ENCODE measurements around the gene CAMSAP3. TPM values are rescaled to one million over a fixed set of nuclear protein-coding genes. Genes with fewer than 3 reads are reported as not detected.

The CAMSAP3 gene
- total and polyA plus RNA-seq, 8 donors, result 10.5 to 22.3 (median 15.8) TPM

DNA sequence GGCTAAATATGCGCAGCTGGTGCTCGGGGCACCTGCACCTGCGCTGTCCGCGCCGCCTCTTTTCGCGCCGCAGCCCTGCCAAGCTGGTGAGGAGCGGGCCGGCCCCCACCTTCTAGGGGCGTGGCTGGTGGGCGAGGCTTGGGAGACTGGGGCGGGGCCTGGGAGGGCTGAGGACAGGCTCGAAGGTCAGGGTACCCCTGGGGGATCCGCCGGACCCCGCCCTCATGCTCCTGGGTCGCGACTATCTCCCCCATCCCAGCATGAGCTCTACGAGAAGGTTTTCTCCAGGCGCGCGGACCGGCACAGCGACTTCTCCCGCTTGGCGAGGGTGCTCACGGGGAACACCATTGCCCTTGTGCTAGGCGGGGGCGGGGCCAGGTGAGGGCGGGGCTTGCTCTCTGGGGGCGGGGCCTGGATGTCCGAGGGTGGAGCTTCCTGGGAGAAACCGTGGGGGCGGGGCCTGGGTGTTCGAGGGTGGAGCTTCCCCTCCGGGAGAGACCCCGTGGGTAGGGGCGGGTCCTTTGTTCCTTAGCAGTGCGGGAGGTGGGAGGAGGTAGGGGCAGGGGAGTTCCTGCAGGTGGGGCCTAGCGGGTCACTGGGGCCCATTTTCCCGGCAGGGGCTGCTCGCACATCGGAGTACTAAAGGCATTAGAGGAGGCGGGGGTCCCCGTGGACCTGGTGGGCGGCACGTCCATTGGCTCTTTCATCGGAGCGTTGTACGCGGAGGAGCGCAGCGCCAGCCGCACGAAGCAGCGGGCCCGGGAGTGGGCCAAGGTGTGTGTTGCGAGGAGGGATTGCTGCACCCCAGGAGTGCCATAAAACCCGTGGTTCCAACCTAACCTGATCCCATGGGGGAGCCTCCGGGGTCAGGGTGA, 40.4 kb upstream of the CAMSAP3 start:
- DNase-seq, result no peak
- intact Hi-C loops (cut with DNase I), result no loop called here
- peaks cover 0 to 96% of the 10 kb centered on the region in 2 donors for H3K36me3 ChIP-seq

DNA sequence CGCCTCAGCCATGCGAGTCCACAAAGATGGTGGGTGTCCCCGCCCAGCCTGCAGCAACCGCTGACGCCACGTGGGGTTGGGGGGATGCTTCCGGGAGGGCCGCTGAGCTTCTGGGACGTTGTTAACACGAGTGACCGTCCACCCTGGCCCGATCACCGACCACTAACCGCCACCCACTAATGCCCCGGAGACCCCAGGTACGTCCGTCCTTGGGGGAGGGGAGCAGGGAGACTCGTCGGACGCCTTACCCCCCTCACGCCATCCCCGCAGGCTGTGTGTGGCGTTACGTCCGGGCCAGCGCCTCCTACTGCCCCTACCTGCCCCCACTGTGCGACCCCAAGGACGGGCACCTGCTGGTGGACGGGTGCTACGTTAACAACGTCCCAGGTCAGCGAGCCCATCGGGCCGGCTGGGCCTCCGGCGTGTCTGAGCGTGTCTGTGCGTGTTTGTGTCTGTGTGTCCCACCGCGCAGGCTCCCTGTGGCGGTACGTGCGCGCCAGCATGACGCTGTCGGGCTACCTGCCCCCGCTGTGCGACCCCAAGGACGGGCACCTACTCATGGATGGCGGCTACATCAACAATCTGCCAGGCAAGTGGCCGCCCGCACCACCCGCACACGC, 38.9 kb upstream of the CAMSAP3 start:
- H3K9me3 ChIP-seq, result no peaks in the 10 kb centered on the region
- H3K4me1 ChIP-seq, result no peaks in the 10 kb centered on the region
- ATAC-seq (no peak), DNase-seq (no peak)
- no peak overlapping the region for H3K27ac ChIP-seq
- intact Hi-C loops (cut with DNase I), result no loop called here
- H3K27me3 ChIP-seq, result no peaks in the 10 kb centered on the region
- peaks cover 0 to 96% of the 10 kb centered on the region in 2 donors for H3K36me3 ChIP-seq
- TF ChIP-seq, protein P1, sequence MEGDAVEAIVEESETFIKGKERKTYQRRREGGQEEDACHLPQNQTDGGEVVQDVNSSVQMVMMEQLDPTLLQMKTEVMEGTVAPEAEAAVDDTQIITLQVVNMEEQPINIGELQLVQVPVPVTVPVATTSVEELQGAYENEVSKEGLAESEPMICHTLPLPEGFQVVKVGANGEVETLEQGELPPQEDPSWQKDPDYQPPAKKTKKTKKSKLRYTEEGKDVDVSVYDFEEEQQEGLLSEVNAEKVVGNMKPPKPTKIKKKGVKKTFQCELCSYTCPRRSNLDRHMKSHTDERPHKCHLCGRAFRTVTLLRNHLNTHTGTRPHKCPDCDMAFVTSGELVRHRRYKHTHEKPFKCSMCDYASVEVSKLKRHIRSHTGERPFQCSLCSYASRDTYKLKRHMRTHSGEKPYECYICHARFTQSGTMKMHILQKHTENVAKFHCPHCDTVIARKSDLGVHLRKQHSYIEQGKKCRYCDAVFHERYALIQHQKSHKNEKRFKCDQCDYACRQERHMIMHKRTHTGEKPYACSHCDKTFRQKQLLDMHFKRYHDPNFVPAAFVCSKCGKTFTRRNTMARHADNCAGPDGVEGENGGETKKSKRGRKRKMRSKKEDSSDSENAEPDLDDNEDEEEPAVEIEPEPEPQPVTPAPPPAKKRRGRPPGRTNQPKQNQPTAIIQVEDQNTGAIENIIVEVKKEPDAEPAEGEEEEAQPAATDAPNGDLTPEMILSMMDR (IDR thresholded peaks at IDR 0.05), result no peak
- H3K4me3 ChIP-seq, result no peak overlapping the region

More for the DNA sequence above, 40.4 kb upstream of the CAMSAP3 start:
- Histone ChIP-seq H3K27me3 (no peaks in the 10 kb centered on the region), H3K4me3 (no peak overlapping the region), H3K9me3 (no peaks in the 10 kb centered on the region), H3K27ac (no peak overlapping the region), H3K4me1 (peaks cover 0 to 4% of the 10 kb centered on the region in 2 donors)
- TF ChIP-seq, protein P1 (IDR thresholded peaks at IDR 0.05), result no peak
- no peak for ATAC-seq

DNA sequence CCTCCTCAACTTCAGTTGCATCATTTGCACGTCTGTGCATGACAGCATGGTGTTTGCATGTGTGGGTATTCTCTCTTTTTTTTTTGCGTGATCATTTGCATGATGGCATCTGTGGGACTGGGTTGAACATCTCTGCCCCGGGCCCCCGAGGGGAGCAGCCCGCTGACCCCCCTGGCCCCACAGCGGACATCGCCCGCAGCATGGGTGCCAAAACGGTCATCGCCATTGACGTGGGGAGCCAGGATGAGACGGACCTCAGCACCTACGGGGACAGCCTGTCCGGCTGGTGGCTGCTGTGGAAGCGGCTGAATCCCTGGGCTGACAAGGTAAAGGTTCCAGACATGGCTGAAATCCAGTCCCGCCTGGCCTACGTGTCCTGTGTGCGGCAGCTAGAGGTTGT, 37.0 kb upstream of the CAMSAP3 start:
- intact Hi-C loops (cut with DNase I), result no loop called here
- no peak for ATAC-seq
- Histone ChIP-seq H3K4me1 (no peaks in the 10 kb centered on the region), H3K4me3 (no peak overlapping the region), H3K36me3 (peaks cover 0 to 90% of the 10 kb centered on the region in 2 donors), H3K27ac (no peak overlapping the region), H3K27me3 (no peaks in the 10 kb centered on the region), H3K9me3 (no peaks in the 10 kb centered on the region)
- TF ChIP-seq, protein P1 (IDR thresholded peaks at IDR 0.05), result no peak
- DNase-seq, result no peak

DNA sequence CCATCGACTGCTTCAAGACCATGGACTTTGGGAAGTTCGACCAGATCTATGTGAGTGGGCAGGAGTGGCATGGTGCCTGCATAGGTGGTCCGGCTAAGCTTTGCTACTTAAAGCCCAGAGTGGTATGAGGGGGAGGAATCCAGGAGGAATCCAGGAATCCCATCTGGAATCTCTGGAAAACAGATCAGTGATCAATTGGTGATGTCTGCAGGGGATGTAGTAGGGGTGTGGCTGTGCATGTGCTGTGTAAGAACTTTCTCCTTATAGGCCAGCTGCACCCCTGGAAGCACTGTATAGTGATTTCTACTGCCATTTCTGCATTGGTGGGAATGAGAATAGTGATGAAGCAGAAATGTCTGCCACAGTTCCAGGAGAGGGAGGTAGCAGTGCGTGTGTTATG, 36.6 kb upstream of the CAMSAP3 start:
- Histone ChIP-seq H3K4me1 (no peaks in the 10 kb centered on the region), H3K4me3 (no peak overlapping the region), H3K27ac (no peak overlapping the region), H3K9me3 (no peaks in the 10 kb centered on the region), H3K27me3 (no peaks in the 10 kb centered on the region), H3K36me3 (peaks cover 0 to 86% of the 10 kb centered on the region in 2 donors)
- DNase-seq, result no peak
- TF ChIP-seq, protein P1 (IDR thresholded peaks at IDR 0.05), result no peak
- intact Hi-C loops (cut with DNase I), result no loop called here
- ATAC-seq, result no peak

DNA sequence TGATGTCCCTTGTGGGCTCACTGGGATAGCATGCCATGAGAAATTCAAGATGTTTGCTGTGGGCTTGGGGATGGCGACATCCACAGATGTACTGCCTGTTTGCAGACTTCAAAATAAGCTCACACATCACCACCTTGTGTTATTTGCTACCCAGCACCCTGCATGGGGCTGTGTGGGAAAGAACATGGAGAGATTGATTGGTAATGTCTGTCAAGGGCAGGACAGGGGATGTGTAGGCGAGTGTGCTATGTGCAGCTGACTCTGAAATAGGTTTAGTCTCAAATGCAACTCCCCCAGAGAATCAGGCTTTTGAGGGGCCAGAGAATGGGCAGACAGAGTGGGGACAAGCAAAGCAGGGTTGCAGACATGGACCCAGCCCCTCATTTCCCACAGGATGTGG, 35.4 kb upstream of the CAMSAP3 start:
- H3K4me1 ChIP-seq, result no peaks in the 10 kb centered on the region
- H3K27me3 ChIP-seq, result no peaks in the 10 kb centered on the region
- ATAC-seq (no peak), DNase-seq (no peak)
- no peaks in the 10 kb centered on the region for H3K9me3 ChIP-seq
- no peak overlapping the region for H3K27ac ChIP-seq
- no peak overlapping the region for H3K4me3 ChIP-seq
- peaks cover 0 to 74% of the 10 kb centered on the region in 2 donors for H3K36me3 ChIP-seq
- TF ChIP-seq, protein P1 (IDR thresholded peaks at IDR 0.05), result no peak
- intact Hi-C loops (cut with DNase I), result loop anchor here in 1 of 2 donors (10.0 kb wide), 1 partner anchor 245 kb away; no protein-coding TSS in a partner anchor

Data from left lung (tissue), 10 donors.